SK-N-SH treated with all-trans-retinoic acid at 6 μM for 48 hours (cell line): ENCODE data around the gene UBE3C.

Experiments used
- ATAC-seq: fragments of 200-7000 bp; cut with Tn5 transposase; 3 replicates; pipeline ENCODE4 v1.9.1; 2020; ENCODE audit warnings: mild to moderate bottlenecking, moderate library complexity
- ARNTL ChIP-seq: fragments of 450-650 bp; formaldehyde crosslinking; IDR thresholded peaks from 2 replicates; pipeline ENCODE4 v1.5.0; 2020; ENCODE audit warnings: low read depth, mild to moderate bottlenecking, moderate library complexity, borderline replicate concordance
- BACH2 ChIP-seq: fragments of 250-450 bp; sonication (Bioruptor Pico); IDR thresholded peaks from 2 replicates; pipeline ENCODE4 v1.9.0; 2021; ENCODE audit warnings: mild to moderate bottlenecking, borderline replicate concordance
- CREB5 ChIP-seq: fragments of 250-450 bp; sonication (Bioruptor Pico); IDR thresholded peaks from 2 replicates; pipeline ENCODE4 v1.5.1; 2020; ENCODE audit warnings: low read depth, mild to moderate bottlenecking, moderate library complexity
- CSDC2 ChIP-seq: fragments of 250-450 bp; sonication (Bioruptor Pico); IDR thresholded peaks from 2 replicates; pipeline ENCODE4 v1.5.0; 2020; ENCODE audit warnings: mild to moderate bottlenecking, moderate library complexity
- CSRNP3 ChIP-seq: fragments of 250-450 bp; sonication (Bioruptor Pico); IDR thresholded peaks from 2 replicates; pipeline ENCODE4 v1.5.1; 2021; ENCODE audit warnings: mild to moderate bottlenecking, moderate library complexity
- ESRRG ChIP-seq: fragments of 250-450 bp; sonication (Bioruptor Pico); IDR thresholded peaks from 2 replicates; pipeline ENCODE4 v1.6.1; 2021; ENCODE audit warnings: mild to moderate bottlenecking
- GLIS3 ChIP-seq: fragments of 250-450 bp; sonication (Bioruptor Pico); IDR thresholded peaks from 2 replicates; pipeline ENCODE4 v1.5.0; 2020; ENCODE audit warnings: mild to moderate bottlenecking, moderate library complexity
- ISL1 ChIP-seq: fragments of 250-450 bp; sonication (Bioruptor Pico); IDR thresholded peaks from 2 replicates; pipeline ENCODE4 v2.1.2; 2022; ENCODE audit warnings: mild to moderate bottlenecking, moderate library complexity
- OSR1 ChIP-seq: fragments of 250-450 bp; sonication (Bioruptor Pico); IDR thresholded peaks from 2 replicates; pipeline ENCODE4 v1.8.0; 2022; ENCODE audit warnings: moderate library complexity, mild to moderate bottlenecking, inconsistent platforms
- PATZ1 ChIP-seq: fragments of 250-450 bp; sonication (Bioruptor Pico); IDR thresholded peaks from 2 replicates; pipeline ENCODE4 v1.8.0; 2020; ENCODE audit warnings: mild to moderate bottlenecking, moderate library complexity, borderline replicate concordance
- POU6F1 ChIP-seq: fragments of 250-450 bp; sonication (Bioruptor Pico); IDR thresholded peaks from 2 replicates; pipeline ENCODE4 v1.8.0; 2021; ENCODE audit warnings: low read depth, mild to moderate bottlenecking, moderate library complexity, borderline replicate concordance
- RARB ChIP-seq: fragments of 250-450 bp; sonication (Bioruptor Pico); IDR thresholded peaks from 2 replicates; pipeline ENCODE4 v1.8.0; 2021; ENCODE audit warnings: mild to moderate bottlenecking, moderate library complexity
- SNAI2 ChIP-seq: fragments of 250-450 bp; sonication (Bioruptor Pico); IDR thresholded peaks from 2 replicates; pipeline ENCODE4 v1.5.0; 2020; ENCODE audit warnings: mild to moderate bottlenecking, moderate library complexity
- TCF4 ChIP-seq: fragments of 250-450 bp; sonication (Bioruptor Pico); IDR thresholded peaks from 2 replicates; pipeline ENCODE4 v1.8.0; 2021; ENCODE audit warnings: mild to moderate bottlenecking, moderate library complexity, borderline replicate concordance
- TSHZ2 ChIP-seq: fragments of 250-450 bp; sonication (Bioruptor Pico); IDR thresholded peaks from 2 replicates; pipeline ENCODE4 v1.5.0; 2020; ENCODE audit warnings: mild to moderate bottlenecking, moderate library complexity
- ZC3H10 ChIP-seq: fragments of 250-450 bp; sonication (Bioruptor Pico); IDR thresholded peaks from 2 replicates; pipeline ENCODE4 v1.5.1; 2021; ENCODE audit warnings: mild to moderate bottlenecking, moderate library complexity
- ZFP3 ChIP-seq: fragments of 250-450 bp; sonication (Bioruptor Pico); IDR thresholded peaks from 2 replicates; pipeline ENCODE4 v1.5.0; 2020; ENCODE audit warnings: mild to moderate bottlenecking, moderate library complexity
- ZFP30 ChIP-seq: fragments of 450-650 bp; formaldehyde crosslinking; IDR thresholded peaks from 2 replicates; pipeline ENCODE4 v1.5.0; 2022; ENCODE audit warnings: mild to moderate bottlenecking, moderate library complexity
- ZNF565 ChIP-seq: fragments of 450-650 bp; formaldehyde crosslinking; conservative IDR thresholded peaks from 2 replicates; pipeline ENCODE4 v1.5.0; 2020; ENCODE audit warnings: low read depth, mild to moderate bottlenecking, moderate library complexity
- ZNF70 ChIP-seq: fragments of 450-650 bp; formaldehyde crosslinking; IDR thresholded peaks from 2 replicates; pipeline ENCODE4 v1.5.0; 2020; ENCODE audit warnings: mild to moderate bottlenecking, moderate library complexity
- ZNF8 ChIP-seq: fragments of 450-650 bp; formaldehyde crosslinking; IDR thresholded peaks from 2 replicates; pipeline ENCODE4 v1.5.0; 2020; ENCODE audit warnings: mild to moderate bottlenecking, moderate library complexity

Gene UBE3C

GRCh38 chr7:157188091-157188665, 49.5 kb downstream of the UBE3C start:
- TF ChIP-seq PATZ1 (CRISPR knock-in tag) (no peak), POU6F1 (no peak), ZFP3 (CRISPR knock-in tag) (no peak), OSR1 (CRISPR knock-in tag) (no peak), RARB (CRISPR knock-in tag) (no peak), ARNTL (CRISPR knock-in tag) (no peak), CREB5 (CRISPR knock-in tag) (no peak), ESRRG (CRISPR knock-in tag) (no peak), ZC3H10 (no peak), ISL1 (CRISPR knock-in tag) (no peak), CSDC2 (CRISPR knock-in tag) (no peak), SNAI2 (no peak), ZFP30 (CRISPR knock-in tag) (no peak), ZNF8 (CRISPR knock-in tag) (no peak), BACH2 (CRISPR knock-in tag) (no peak), CSRNP3 (no peak)
- ATAC-seq, result no peak

GRCh38 chr7:157189405-157189804, 50.7 kb downstream of the UBE3C start:
- no peak for ATAC-seq
- no peak for TF ChIP-seq ZNF8 (CRISPR knock-in tag)
- TF ChIP-seq CREB5 (CRISPR knock-in tag), result no peak
- TF ChIP-seq ZFP30 (CRISPR knock-in tag), result no peak
- no peak for TF ChIP-seq TSHZ2 (CRISPR knock-in tag)
- no peak for TF ChIP-seq ZNF565 (CRISPR knock-in tag)
- no peak for TF ChIP-seq TCF4 (CRISPR knock-in tag)
- no peak for TF ChIP-seq BACH2 (CRISPR knock-in tag)
- no peak for TF ChIP-seq ZNF70 (CRISPR knock-in tag)

- no peak for ATAC-seq
- no peak for TF ChIP-seq CSRNP3
- no peak for TF ChIP-seq ZNF8 (CRISPR knock-in tag)
- TF ChIP-seq CSDC2 (CRISPR knock-in tag), result no peak
- TF ChIP-seq GLIS3, result no peak
- TF ChIP-seq ZNF70 (CRISPR knock-in tag), result no peak
- TF ChIP-seq POU6F1, result no peak
- no peak for TF ChIP-seq SNAI2
- TF ChIP-seq ESRRG (CRISPR knock-in tag), result no peak
- no peak for TF ChIP-seq RARB (CRISPR knock-in tag)
- TF ChIP-seq OSR1 (CRISPR knock-in tag), result no peak
- no peak for TF ChIP-seq PATZ1 (CRISPR knock-in tag)
- TF ChIP-seq ZFP3 (CRISPR knock-in tag), result no peak
- no peak for TF ChIP-seq ZNF565 (CRISPR knock-in tag)
Measured at GRCh38 chr7:157192861-157193260, 54.1 kb downstream of the UBE3C start.
